Stimulated activated CD4-positive, alpha-beta T cell treated with anti-CD3 and anti-CD28 coated beads, Interleukin-15, amount 100 ng/mL, for 24 hours (primary cell): Measurements from ENCODE around the gene GINS2.
A peak's percentile ranks its signal among the peaks of the same experiment; 100 is the strongest.

Experiments used
- DNase-seq: peaks from one replicate; pipeline ENCODE4 v3.0.0-alpha.2; 2020

Gene GINS2

GRCh38 chr16:85638695-85639409 lies 49.9 kb downstream of the GINS2 start:
- no peak for DNase-seq

- DNase-seq = no peak
Observed at GRCh38 chr16:85637808-85638647, 50.7 kb downstream of the GINS2 start.

DNA sequence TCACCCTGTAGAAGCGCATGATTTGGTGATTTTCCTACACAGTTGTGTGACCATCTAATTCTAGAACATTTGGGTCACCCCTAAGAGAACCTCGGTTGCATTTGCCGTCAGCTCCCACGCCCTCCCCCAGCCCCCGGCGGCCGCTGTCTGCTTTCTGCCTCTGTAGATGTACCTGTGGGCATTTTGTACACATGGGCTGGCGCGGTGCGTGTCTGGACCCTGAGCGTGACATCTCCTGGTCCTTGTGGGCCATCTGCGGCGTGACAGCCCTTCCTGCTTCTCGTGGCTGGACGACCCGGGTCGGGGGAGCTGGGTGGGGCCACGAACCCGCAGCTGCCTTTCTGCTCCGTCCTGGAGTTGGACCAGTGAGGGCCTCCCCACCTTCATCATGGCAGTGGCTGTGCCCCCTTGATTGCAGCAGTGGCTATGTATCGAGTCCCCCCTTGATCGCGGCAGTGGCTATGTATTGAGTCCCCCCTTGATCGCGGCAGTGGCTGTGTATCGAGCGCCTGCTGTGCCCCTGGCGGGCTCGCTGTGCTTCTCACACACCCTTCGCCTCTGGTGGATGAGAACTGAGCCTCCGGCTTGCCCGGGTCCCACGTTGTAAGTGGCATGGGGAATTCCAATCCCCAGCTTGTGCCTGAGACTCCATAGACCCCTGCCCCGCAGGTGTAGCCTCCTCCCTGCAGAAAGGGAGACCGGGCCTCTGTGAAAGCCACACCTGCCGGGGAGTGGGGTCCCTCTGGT lies 51.5 kb downstream of the GINS2 start:
- DNase-seq = no peak

- no peak for DNase-seq
Observed at GRCh38 chr16:85636234-85636812, 52.4 kb downstream of the GINS2 start.

GRCh38 chr16:85635545-85636140 lies 53.1 kb downstream of the GINS2 start:
- no peak for DNase-seq

DNA sequence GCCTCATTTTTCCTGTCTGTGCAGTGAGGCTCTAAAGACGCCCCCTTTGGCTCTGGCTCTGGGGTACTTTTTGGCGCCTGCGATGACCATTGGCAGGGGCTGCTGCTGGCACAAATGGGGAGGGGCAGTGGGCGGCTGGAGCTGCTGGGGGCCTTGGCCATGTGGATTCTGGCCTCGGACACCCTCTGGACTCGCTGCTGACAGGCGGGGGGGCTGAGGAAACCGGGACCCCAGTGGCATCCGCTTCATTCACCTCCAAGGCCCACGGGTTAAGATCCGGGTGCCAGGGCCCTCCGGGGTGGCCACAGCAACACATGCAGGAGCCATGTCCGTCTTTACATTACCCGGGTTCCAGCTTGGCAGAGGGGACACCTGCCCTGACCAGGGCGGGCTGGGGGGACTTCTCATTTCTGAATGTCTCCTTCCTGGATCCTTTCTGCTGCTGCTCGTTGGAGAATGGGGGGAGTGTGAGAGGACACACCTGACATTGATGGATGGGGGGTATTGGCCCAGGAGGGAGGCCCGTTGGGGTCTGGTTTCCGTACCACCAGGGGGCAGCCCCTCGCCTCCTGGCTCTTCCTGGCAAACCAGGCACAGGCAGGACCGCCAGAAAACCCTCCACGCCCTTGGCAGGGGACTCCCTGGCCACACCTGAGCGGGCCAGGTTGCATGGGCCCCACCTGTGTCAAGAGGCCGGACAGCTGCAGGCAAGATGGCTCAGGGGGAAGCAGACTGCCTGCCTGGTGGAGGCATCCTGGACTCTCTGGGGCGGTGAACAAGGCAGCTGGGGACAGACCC lies 53.8 kb downstream of the GINS2 start:
- DNase-seq = no peak

DNA sequence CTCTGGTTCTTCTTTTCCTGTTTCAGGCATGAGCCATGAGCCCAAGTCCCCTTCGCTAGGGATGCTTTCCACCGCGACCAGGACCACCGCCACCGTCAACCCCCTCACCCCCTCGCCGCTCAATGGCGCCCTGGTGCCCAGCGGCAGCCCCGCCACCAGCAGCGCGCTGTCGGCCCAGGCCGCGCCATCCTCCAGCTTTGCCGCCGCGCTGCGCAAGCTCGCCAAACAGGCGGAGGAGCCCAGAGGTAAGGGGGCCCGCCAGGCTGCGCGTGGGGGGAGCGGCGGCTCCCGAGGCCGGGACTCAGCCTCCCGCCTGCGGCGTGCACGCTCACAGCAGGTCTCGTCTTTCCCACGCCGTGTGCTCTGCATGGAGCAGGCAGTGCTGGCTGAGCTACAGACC lies 54.9 kb downstream of the GINS2 start:
- DNase-seq = no peak

GRCh38 chr16:85633438-85633743 lies 55.4 kb downstream of the GINS2 start:
- no peak for DNase-seq

DNA sequence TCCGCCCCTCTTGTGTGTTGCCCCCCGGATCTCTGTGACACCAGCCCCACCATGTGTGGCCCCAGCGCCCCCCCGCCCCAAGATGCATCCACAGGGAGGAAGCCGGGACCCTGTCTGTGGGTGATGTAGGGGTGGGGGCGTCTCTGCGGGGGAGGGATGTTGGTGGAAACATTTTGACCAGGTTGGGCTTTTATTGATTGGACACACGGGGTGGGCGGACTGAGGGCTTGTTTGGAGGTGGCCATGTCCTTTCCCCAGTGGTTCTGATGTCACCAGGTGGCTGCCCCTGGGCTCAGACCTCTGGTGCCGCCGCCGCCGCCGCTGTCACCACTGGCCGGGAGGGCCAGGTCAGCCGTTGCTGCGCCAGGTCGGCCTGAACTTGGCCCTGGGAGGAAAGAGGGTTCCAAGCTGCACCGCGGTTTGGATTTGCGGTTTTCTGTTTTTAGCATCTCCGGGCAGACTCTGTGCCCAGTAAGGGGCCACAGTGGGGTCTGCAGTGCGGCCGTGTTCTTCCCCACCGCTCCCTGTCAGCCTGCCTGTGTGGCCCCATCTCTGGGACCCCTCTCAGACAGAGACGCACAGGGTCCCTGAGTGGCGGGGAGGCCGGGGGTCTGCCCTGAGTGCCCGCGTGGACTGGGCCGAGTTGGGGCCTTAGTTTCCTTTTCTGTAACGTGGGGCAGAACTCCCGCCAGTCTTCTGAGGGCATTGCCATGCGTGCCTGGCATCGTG lies 55.9 kb downstream of the GINS2 start:
- DNase-seq = no peak

DNA sequence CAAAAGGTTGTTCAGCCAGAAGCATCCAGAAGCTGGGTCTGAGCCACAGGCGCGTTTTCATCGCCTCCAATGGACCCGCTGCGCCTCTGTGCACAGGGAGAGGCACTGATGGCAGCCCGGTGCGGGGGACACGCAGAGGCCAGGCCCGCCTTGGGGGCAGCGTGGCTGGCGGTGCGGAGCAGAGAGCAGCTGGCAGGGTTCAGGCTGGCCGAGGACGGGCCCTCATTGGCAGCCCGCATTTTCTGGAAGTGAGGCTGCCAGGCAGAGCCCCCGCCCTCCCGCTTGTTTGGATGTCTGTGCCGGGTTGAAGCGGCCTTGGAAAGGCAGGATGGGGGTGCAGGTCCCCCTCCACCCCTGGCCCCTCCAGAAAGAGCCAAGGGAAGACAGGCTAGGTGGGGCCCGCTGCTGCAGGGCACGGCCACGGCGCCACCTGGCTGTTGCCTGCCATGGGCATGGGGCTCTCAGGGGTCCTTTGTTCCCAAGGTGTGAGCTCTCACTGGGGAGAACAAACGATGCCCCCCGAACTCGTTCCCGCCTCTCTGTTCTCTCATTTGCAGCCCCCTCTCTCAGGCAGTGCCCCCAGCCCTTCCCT lies 56.9 kb downstream of the GINS2 start:
- DNase-seq = no peak

GRCh38 chr16:85631230-85631629 lies 57.5 kb downstream of the GINS2 start:
- no peak for DNase-seq

- DNase-seq = no peak
Observed at GRCh38 chr16:85629853-85630252, 58.9 kb downstream of the GINS2 start.

- no peak for DNase-seq
Observed at GRCh38 chr16:85629326-85629725, 59.4 kb downstream of the GINS2 start.

- peak; percentile 27 for DNase-seq
Observed at GRCh38 chr16:85628645-85629044, 60.1 kb downstream of the GINS2 start.

DNA sequence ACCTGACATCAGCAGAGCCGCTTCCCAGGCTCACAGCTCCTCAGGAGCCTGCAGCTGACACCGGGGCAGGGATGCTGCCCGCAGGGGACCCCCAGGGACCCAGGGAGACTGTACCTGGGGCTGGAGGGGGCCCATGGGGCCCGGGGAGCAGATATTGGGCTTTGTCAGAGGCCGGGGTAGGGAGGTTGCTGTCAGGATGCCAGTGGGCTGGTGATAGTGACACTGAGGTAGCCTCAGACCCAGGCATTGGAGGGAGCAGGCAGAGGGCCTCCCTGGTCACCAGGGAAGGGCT lies 60.5 kb downstream of the GINS2 start:
- DNase-seq = no peak

DNA sequence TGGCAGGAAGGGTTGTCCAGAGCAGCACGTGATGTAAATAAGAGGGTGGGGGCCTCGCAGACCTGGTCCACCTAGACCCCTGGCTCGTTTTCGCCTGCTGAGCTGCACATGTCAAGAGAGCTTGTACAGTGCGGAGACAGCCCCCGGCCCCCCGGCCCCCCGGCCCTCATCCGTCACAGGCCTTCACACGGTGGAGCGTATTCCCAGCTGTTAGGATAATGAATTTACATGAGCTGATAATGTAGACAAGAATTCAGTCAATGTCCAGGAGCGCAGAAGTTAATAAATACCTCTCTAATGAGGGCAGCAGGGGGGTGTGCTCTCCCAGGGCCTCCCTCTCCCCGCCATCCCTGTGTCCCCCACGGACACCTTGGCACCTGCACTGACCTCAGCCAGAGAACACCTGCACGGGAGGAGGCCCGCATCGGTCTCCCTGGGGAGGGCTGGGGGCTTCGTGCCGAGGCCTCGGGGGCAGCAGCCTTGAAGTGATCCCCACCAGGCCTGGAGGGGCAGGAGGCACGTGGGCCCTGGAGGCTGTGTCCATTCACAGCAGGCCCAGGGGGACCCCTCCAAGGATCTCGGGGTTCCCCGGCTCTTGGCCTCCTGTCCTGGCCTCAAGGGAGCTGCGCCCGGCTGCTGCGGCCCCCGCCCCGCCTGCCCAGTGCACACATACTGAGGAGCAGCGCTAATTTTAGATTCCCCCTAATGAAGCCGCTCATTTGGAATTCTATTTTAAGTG lies 61.1 kb downstream of the GINS2 start:
- no peak for DNase-seq

DNA sequence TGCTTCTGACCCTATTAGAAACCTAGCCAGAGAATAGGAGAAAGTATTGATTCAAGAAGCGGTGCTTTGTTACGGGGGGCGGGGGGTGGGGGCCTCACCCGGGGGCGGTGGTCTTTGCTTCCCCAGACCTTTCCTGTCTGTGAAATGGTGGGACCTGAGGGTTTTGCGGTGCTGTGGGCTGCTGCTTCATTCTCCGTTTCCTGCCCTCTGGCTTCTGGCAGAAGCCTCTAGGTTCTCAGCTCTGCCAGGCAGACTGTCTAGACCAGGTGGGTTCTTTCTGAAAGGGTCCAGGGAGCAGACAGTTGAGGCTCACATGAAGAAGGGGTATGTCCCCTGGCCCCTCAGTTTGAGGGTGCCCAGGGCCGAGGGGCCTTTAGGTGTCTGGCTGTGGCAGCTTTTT lies 61.7 kb downstream of the GINS2 start:
- no peak for DNase-seq
